Measurements from ENCODE around the gene KCNMB3. TPM values are rescaled to one million over a fixed set of nuclear protein-coding genes. Genes with fewer than 3 reads are reported as not detected.

Gene KCNMB3, protein sequence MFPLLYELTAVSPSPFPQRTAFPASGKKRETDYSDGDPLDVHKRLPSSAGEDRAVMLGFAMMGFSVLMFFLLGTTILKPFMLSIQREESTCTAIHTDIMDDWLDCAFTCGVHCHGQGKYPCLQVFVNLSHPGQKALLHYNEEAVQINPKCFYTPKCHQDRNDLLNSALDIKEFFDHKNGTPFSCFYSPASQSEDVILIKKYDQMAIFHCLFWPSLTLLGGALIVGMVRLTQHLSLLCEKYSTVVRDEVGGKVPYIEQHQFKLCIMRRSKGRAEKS
- 0.95 to 1.5 TPM (median 1.1 TPM) in 5 replicates for total RNA-seq (2022; extraction: Qiagen RNA extraction; ENCODE audit: low read depth)

DNA sequence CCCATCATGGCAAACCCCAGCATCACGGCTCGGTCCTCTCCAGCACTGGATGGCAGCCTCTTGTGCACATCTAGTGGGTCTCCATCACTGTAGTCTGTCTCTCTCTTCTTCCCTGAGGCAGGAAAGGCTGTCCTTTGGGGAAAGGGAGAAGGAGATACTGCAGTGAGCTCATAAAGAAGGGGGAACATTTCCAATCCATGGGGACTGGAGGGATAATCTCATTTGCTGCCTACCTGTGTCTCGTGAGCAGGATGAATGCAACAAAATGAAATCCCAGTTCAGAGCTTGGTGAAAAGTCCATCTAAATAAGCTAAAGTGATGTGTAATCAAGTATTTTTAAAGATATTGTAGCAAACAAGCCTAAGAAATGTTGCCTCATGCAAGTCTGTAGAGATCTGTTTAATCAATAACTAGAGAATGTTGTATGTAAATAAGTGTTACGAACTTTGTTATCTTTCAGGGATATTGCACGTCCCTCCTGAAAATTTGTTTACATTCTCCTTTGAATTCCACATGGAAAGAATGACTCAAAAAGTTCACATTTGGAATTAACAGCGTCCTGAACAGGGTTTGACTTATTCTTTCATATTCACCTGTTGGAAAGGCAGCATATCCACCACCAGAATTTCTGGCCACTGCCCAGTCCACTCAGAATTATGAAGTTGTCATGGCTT is at the start of gene KCNMB3:
Gene KCNMB3 (minus strand): TSS at position 312 of the 674 bp plus-strand sequence. CDS start 124 bp downstream, at position 188.

Other genes starting within 250 kb of the KCNMB3 start
- gene ZMAT3, start 179.3 kb downstream of the KCNMB3 start, total RNA-seq (2022; extraction: Qiagen RNA extraction; ENCODE audit: low read depth) = 4.8 to 8.0 TPM (median 6.5 TPM) in 5 replicates
- gene PIK3CA, start 102.8 kb downstream of the KCNMB3 start, total RNA-seq (2022; extraction: Qiagen RNA extraction; ENCODE audit: low read depth) = 4.5 to 7.1 TPM (median 6.5 TPM) in 5 replicates
- 18.2 to 23.6 TPM (median 21.6 TPM) in 5 replicates for gene ZNF639, start 71.9 kb upstream of the KCNMB3 start, total RNA-seq (2022; extraction: Qiagen RNA extraction; ENCODE audit: low read depth)
- gene MFN1, start 96.6 kb upstream of the KCNMB3 start, total RNA-seq (2022; extraction: Qiagen RNA extraction; ENCODE audit: low read depth) = 15.3 to 21.0 TPM (median 20.4 TPM) in 5 replicates
- 9.7 to 16.0 TPM (median 14.1 TPM) in 5 replicates for gene GNB4, start 200.4 kb upstream of the KCNMB3 start, total RNA-seq (2022; extraction: Qiagen RNA extraction; ENCODE audit: low read depth)

Data from A549 treated with GW870086 at 1 μM for 4 hours (cell line).